ENCODE results near the gene HTN3. TPM values are rescaled to one million over a fixed set of nuclear protein-coding genes. Genes with fewer than 3 reads are reported as not detected.

The HTN3 gene
- polyA plus RNA-seq, 1 donor (not counting 4 experiments of a cell fraction or from before 2014, with no cell fraction given): not detected

GRCh38 chr4:69991016-69991415, 37.2 kb upstream of the HTN3 start:
- TF ChIP-seq EZH2 (IDR thresholded peaks at IDR 0.05; ENCODE audit: low read length) (no peak), CTCF (optimal IDR thresholded peaks at IDR 0.05 in 1 of 3, IDR thresholded peaks at IDR 0.05 in 1 of 3, conservative IDR thresholded peaks at IDR 0.05 in 1 of 3; ENCODE audit: extremely low read depth in 1 of 3, insufficient read depth in 2 of 3, low read length in 3 of 3) (no peak)
- Histone ChIP-seq H3K4me2 (ENCODE audit: control insufficient read depth, extremely low read depth, insufficient read depth, low read depth, low read length) (no peak overlapping the region), H4K20me1 (ENCODE audit: control insufficient read depth, extremely low read depth, insufficient read depth, low read length) (no peaks in the 10 kb centered on the region), H3K9me3 (ENCODE audit: control insufficient read depth, low read depth, low read length) (no peaks in the 10 kb centered on the region), H3K27ac (ENCODE audit: control insufficient read depth, insufficient read depth, low read length) (no peak overlapping the region), H3K9ac (ENCODE audit: control insufficient read depth, extremely low read depth, insufficient read depth, low read length) (no peak overlapping the region), H3K36me3 (ENCODE audit: control insufficient read depth in 2 of 2, extremely low read depth in 1 of 2, insufficient read depth in 2 of 2, low read length in 2 of 2) (no peaks in the 10 kb centered on the region), H3K79me2 (ENCODE audit: control insufficient read depth, insufficient read depth, low read length) (no peaks in the 10 kb centered on the region), H3K4me1 (ENCODE audit: control insufficient read depth, extremely low read depth, insufficient read depth, low read length) (no peaks in the 10 kb centered on the region), H3K27me3 (ENCODE audit: control insufficient read depth, extremely low read depth, insufficient read depth, low read length) (no peaks in the 10 kb centered on the region), H2AFZ (ENCODE audit: control insufficient read depth, low read length) (no peak overlapping the region), H3K4me3 (ENCODE audit: control insufficient read depth in 2 of 3, extremely low read depth in 1 of 3, insufficient read depth in 2 of 3, low read depth in 1 of 3, low read length in 3 of 3) (no peak overlapping the region), H3K9me1 (ENCODE audit: control insufficient read depth, extremely low read depth, insufficient read depth, low read length) (no peaks in the 10 kb centered on the region)
- FAIRE-seq (no peak), DNase-seq (ENCODE audit: low read depth, low spot score) (no peak)
- dilution Hi-C loops (cut with MboI; ENCODE audit: extremely low pct_ligation_motif_present, low sequenced_read_pairs): no loop called here

GRCh38 chr4:69994782-69995181, 33.5 kb upstream of the HTN3 start:
- Histone ChIP-seq H3K9me1 (ENCODE audit: control insufficient read depth, extremely low read depth, insufficient read depth, low read length) (no peaks in the 10 kb centered on the region), H3K27me3 (ENCODE audit: control insufficient read depth, extremely low read depth, insufficient read depth, low read length) (no peaks in the 10 kb centered on the region), H3K4me2 (ENCODE audit: control insufficient read depth, extremely low read depth, insufficient read depth, low read depth, low read length) (no peak overlapping the region), H3K9ac (ENCODE audit: control insufficient read depth, extremely low read depth, insufficient read depth, low read length) (no peak overlapping the region), H4K20me1 (ENCODE audit: control insufficient read depth, extremely low read depth, insufficient read depth, low read length) (no peaks in the 10 kb centered on the region), H3K9me3 (ENCODE audit: control insufficient read depth, low read depth, low read length) (no peaks in the 10 kb centered on the region), H3K4me1 (ENCODE audit: control insufficient read depth, extremely low read depth, insufficient read depth, low read length) (no peaks in the 10 kb centered on the region), H3K27ac (ENCODE audit: control insufficient read depth, insufficient read depth, low read length) (no peak overlapping the region), H3K4me3 (ENCODE audit: control insufficient read depth in 2 of 3, extremely low read depth in 1 of 3, insufficient read depth in 2 of 3, low read depth in 1 of 3, low read length in 3 of 3) (no peak overlapping the region), H3K36me3 (ENCODE audit: control insufficient read depth in 2 of 2, extremely low read depth in 1 of 2, insufficient read depth in 2 of 2, low read length in 2 of 2) (no peaks in the 10 kb centered on the region), H2AFZ (ENCODE audit: control insufficient read depth, low read length) (no peak overlapping the region), H3K79me2 (ENCODE audit: control insufficient read depth, insufficient read depth, low read length) (no peaks in the 10 kb centered on the region)
- TF ChIP-seq EZH2 (IDR thresholded peaks at IDR 0.05; ENCODE audit: low read length) (no peak), CTCF (optimal IDR thresholded peaks at IDR 0.05 in 1 of 3, IDR thresholded peaks at IDR 0.05 in 1 of 3, conservative IDR thresholded peaks at IDR 0.05 in 1 of 3; ENCODE audit: extremely low read depth in 1 of 3, insufficient read depth in 2 of 3, low read length in 3 of 3) (no peak)
- DNase-seq (ENCODE audit: low read depth, low spot score) (no peak), FAIRE-seq (no peak)
- dilution Hi-C loops (cut with MboI; ENCODE audit: extremely low pct_ligation_motif_present, low sequenced_read_pairs): no loop called here
